Measurements from ENCODE around the gene NXPE3. TPM values are rescaled to one million over a fixed set of nuclear protein-coding genes. Genes with fewer than 3 reads are reported as not detected.

The NXPE3 gene
- total and polyA plus RNA-seq, 2 of the 8 experiments (the other 6 are each of a cell fraction or from before 2014, with no cell fraction given) = 10.9 to 22.7 TPM

DNA sequence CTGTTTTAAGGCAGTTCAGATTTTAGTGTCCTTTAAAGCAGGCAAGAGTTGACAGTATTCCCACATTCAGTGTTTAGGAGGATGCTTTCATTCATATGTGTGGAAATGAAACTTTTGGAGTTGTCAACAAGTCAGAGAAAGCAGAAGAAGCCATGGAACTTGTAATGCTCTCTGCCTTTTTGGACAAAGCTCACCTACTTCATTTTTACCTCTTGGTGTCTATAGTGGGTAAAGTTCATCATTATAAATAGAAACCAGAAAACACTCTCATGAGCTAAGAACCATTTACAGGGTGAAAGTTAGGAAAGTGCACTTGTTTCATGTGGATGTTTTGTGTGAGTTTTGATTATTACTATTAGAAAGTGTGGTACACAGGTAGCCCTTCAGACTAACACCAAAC, 61.1 kb downstream of the NXPE3 start:
- Histone ChIP-seq H2BK12ac (ENCODE audit: low read depth, low read length) (no peak overlapping the region), H3K9ac (replicated peaks in 1 of 4; ENCODE audit: extremely low read depth in 1 of 4, low read depth in 3 of 4, low read length in 3 of 4) (no peak overlapping the region), H4K5ac (ENCODE audit: insufficient read length, low read depth, low read length) (peak overlapping the region; percentile 32), H3K14ac (ENCODE audit: insufficient read length) (no peak overlapping the region), H3K79me2 (ENCODE audit: control insufficient read depth in 1 of 2, insufficient read depth in 2 of 2, low read length in 2 of 2) (no peaks in the 10 kb centered on the region), H2BK15ac (ENCODE audit: low read length) (no peak overlapping the region), H3K27me3 (replicated peaks in 1 of 4; ENCODE audit: control insufficient read depth in 3 of 4, extremely low read depth in 1 of 4, insufficient read depth in 3 of 4, low read length in 3 of 4) (no peaks in the 10 kb centered on the region), H2BK20ac (ENCODE audit: low read length) (no peak overlapping the region), H2BK5ac (ENCODE audit: low read depth, low read length) (no peak overlapping the region), H4K20me1 (replicated peaks in 1 of 2; ENCODE audit: control insufficient read depth in 1 of 2, insufficient read depth in 2 of 2, low read length in 2 of 2) (no peaks in the 10 kb centered on the region), H3K27ac (ENCODE audit: low read depth, low read length) (no peak overlapping the region), H2AK5ac (ENCODE audit: low read depth, low read length) (no peak overlapping the region), H3K79me1 (ENCODE audit: low read depth, low read length) (no peaks in the 10 kb centered on the region), H2BK120ac (replicated peaks; ENCODE audit: low read depth, low read length) (no peak overlapping the region), H3K4me3 (ENCODE audit: extremely low read depth in 1 of 4, insufficient read depth in 2 of 4, low read depth in 3 of 4, low read length in 4 of 4) (no peak overlapping the region), H3K23me2 (ENCODE audit: low read depth, low read length) (no peaks in the 10 kb centered on the region; the same call in 1 of the 2 replicates), H4K91ac (replicated peaks; ENCODE audit: insufficient read length, low read length) (no peak overlapping the region), H3K36me3 (ENCODE audit: control insufficient read depth in 2 of 4, insufficient read depth in 4 of 4, low read length in 3 of 4) (no peaks in the 10 kb centered on the region), H3K23ac (ENCODE audit: insufficient read length) (no peak overlapping the region), H4K8ac (ENCODE audit: extremely low read depth, insufficient read depth, low read length) (no peak overlapping the region), H2AFZ (ENCODE audit: low read length) (no peak overlapping the region), H3K56ac (replicated peaks; ENCODE audit: insufficient read length, low read depth, low read length) (no peak overlapping the region), H3K4me1 (replicated peaks in 1 of 4; ENCODE audit: control insufficient read depth in 3 of 4, insufficient read depth in 4 of 4, low read length in 3 of 4) (peaks cover 3 to 9% (median 7%) of the 10 kb centered on the region in 4 experiments; a peak in 5 of 7 replicates), H3K4ac (replicated peaks; ENCODE audit: insufficient read length, low read depth, low read length) (no peak overlapping the region), H3K9me3 (ENCODE audit: insufficient read depth in 2 of 2, low read depth in 1 of 2, low read length in 1 of 2) (no peaks in the 10 kb centered on the region), H3K4me2 (ENCODE audit: insufficient read depth in 1 of 2, low read depth in 2 of 2, low read length in 2 of 2) (no peak overlapping the region), H3K18ac (ENCODE audit: extremely low read depth, low read length) (no peak overlapping the region)
- CTCF ChIA-PET (ENCODE audit: partially characterized antibody) = interaction anchor here (1.4 kb wide), 1 partner anchor 28 kb away, joined by 3 read pairs; no protein-coding TSS in a partner anchor
- DNase-seq (ENCODE audit: low read depth in 1 of 2, low spot score in 2 of 2) (no peak), FAIRE-seq (no peak)
- TF ChIP-seq HDAC6 (IDR thresholded peaks at IDR 0.05; ENCODE audit: low read depth, low read length) (no peak), GABPA (IDR thresholded peaks at IDR 0.05; ENCODE audit: borderline replicate concordance, insufficient read depth, low read length) (no peak), USF2 (IDR thresholded peaks at IDR 0.05; ENCODE audit: low read length) (no peak), ZNF274 (IDR thresholded peaks at IDR 0.05; ENCODE audit: borderline replicate concordance, extremely low read depth, low read length) (no peak), CBX5 (IDR thresholded peaks at IDR 0.05; ENCODE audit: low read depth, low read length) (no peak), SP4 (IDR thresholded peaks at IDR 0.05; ENCODE audit: low read length) (no peak), TAF1 (IDR thresholded peaks at IDR 0.05; ENCODE audit: low read depth, low read length) (no peak), CHD2 (IDR thresholded peaks at IDR 0.05; ENCODE audit: low read length) (no peak), EGR1 (IDR thresholded peaks at IDR 0.05; ENCODE audit: borderline replicate concordance, low read depth, low read length) (no peak)
- POLR2A ChIA-PET (ENCODE audit: partially characterized antibody) = interaction anchor here (1.0 to 3.6 kb wide), 4 partner anchors 9 to 17 kb away, joined by 4 to 22 read pairs (median 12); partner anchors contain the start of gene NFKBIZ
